HG03095 (cell line): ENCODE results near the gene PHF10.
A peak's percentile ranks its signal among the peaks of the same experiment; 100 is the strongest.

Source experiments
- ATAC-seq: cut with Tn5 transposase; IDR thresholded peaks from one replicate; pipeline ENCODE4 v1.9.1; 2021; ENCODE audit warnings: moderate library complexity; ENCODE audit not compliant: unreplicated experiment

PHF10 gene

DNA sequence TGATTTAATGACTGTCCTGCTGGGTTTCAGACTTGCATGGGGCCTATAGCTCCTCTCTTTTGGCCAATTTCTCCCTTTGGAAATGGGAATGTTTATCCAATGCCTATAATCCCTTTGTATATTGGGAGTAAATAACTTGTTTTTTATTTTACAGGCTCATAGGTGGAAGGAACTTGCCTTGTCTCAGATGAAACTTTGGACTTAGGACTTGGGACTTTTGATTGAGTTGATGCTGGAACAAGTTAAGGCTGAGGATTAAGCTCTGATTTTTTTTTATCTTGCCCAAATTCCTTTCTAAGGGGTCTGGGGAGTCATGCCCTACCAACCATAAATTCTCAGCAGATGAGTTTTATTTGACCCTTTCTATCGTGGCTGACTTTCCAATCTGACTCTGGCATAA is 46.0 kb downstream of the PHF10 start:
- no peak for ATAC-seq

DNA sequence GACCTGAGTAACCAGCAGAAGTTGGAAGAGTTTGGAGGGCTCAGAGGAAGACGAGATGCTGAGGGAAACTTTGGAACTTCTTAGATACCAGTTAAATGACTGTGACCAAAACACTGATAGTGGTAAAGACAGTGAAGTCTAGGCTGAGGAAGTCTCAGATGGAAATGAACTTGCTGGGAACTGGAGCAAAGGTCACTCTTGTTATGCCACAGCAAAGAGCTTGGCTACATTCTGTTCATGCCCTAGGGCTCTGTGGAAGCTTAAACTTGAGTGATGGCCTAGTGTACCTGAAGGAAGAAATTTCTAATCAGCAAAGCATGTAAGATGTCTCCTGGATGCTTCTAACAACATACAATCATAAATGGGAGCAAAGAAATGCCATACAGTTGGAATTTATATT is 47.2 kb downstream of the PHF10 start:
- no peak for ATAC-seq

- ATAC-seq, result no peak
Observed at GRCh38 chr6:169675011-169675410, 49.3 kb downstream of the PHF10 start.

DNA sequence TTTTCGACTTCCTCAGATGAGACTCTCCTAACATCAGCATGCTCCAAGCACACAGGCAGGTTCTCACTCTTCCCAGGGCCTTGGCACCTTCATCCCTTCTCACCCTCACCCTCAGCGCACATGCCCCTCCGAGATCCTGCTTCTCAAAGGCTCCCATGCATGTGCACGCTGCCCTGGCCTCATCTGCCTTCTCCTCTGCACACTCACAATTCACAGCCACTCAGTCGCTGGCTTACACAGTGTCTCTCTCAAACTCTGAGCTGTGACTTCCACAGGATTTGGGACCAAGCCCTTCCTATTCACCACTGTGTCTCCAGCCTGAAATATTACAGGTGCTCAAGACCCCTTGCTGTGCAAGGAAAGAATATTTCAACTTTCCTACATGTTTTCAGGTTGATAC is 52.7 kb downstream of the PHF10 start:
- ATAC-seq, result no peak

- ATAC-seq, result no peak
Observed at GRCh38 chr6:169669889-169670288, 54.4 kb downstream of the PHF10 start.

- ATAC-seq, result no peak
Observed at GRCh38 chr6:169669147-169669546, 55.2 kb downstream of the PHF10 start.

- ATAC-seq, result no peak
Observed at GRCh38 chr6:169668203-169668847, 56.0 kb downstream of the PHF10 start.

DNA sequence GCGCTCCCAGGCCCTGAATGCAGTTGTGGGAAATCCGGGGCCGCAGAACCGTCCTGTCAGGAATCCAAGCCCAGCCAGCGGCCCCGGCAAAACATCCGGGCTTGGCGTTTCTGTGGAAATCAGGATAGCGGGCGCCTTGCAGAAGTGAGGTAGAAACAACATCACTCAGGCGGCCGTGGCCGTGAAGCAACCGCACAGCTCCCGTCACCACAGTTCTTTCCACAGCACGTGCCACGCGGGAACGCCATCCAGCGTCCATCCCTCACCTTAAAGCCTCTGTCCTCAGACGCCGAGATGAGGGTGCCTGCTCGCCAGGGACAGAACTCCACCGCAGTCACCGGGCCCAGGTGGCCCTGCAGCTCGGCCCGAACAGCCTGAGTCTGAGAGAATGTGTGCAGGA is 56.6 kb downstream of the PHF10 start:
- no peak for ATAC-seq

DNA sequence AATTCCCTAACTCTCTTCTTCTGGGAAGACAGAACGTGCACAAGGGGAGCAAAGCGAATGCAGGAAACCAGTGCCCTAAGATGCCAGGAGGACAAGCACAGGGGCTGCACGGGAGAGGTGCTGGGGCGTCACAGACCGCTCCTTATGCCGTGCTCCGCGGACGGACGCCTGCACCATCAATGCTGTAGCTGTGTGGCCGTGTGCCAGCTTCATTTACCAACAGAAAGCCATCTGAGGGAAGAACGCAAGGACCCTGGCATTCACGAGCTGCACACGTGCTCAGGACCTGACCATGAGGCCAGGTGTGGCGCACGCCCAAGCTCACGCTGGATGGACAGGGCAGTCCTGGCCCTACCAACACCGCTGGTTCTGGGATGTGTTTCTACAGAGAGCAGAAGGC is 57.9 kb downstream of the PHF10 start:
- ATAC-seq, result no peak

- no peak for ATAC-seq
Observed at GRCh38 chr6:169665289-169665688, 59.0 kb downstream of the PHF10 start.

DNA sequence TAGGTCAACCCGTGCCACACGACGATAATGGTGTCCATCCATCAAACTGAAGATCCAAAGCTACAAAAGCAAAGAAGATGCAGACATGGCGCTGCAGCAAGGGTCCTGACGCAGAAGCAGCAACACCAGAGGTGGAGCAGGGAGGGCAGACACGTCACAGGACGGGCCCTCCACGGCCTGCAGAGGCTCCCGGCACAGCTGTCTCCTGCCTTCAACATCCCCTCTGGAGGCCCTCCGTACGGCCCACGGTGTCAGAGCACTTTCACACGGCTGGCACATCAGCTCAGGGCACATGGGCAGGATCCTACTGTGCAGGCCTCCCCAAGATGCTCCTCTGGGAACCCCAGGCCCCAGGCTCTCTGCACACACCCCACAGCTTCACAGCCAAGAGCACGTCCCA is 60.1 kb downstream of the PHF10 start:
- no peak for ATAC-seq

- ATAC-seq, result no peak
Observed at GRCh38 chr6:169663468-169663867, 60.8 kb downstream of the PHF10 start.

DNA sequence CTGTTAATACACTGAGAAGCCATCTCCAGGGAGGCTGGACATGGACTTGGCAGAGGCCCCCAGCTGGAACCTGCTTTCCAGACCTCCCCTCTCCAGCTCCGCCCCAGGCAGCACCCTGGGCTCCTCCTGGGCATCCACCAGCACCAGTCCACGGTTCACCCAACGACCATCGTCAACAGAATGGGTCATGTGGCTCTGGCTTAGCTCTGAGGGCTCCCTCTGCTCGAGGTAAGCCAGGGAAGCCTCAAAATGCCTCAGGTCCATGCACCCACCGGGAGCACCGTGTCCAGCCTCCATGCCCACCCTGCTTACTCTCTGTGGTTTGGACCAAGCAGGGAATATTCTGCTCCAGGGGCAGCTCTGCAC is 62.9 kb downstream of the PHF10 start:
- ATAC-seq, result no peak

GRCh38 chr6:169660751-169661390 is 63.4 kb downstream of the PHF10 start:
- no peak for ATAC-seq

GRCh38 chr6:169659820-169660610 is 64.3 kb downstream of the PHF10 start:
- no peak for ATAC-seq

- ATAC-seq, result no peak
Observed at GRCh38 chr6:169657284-169657610, 67.1 kb downstream of the PHF10 start.

- ATAC-seq, result no peak
Observed at GRCh38 chr6:169656546-169657283, 67.6 kb downstream of the PHF10 start.

DNA sequence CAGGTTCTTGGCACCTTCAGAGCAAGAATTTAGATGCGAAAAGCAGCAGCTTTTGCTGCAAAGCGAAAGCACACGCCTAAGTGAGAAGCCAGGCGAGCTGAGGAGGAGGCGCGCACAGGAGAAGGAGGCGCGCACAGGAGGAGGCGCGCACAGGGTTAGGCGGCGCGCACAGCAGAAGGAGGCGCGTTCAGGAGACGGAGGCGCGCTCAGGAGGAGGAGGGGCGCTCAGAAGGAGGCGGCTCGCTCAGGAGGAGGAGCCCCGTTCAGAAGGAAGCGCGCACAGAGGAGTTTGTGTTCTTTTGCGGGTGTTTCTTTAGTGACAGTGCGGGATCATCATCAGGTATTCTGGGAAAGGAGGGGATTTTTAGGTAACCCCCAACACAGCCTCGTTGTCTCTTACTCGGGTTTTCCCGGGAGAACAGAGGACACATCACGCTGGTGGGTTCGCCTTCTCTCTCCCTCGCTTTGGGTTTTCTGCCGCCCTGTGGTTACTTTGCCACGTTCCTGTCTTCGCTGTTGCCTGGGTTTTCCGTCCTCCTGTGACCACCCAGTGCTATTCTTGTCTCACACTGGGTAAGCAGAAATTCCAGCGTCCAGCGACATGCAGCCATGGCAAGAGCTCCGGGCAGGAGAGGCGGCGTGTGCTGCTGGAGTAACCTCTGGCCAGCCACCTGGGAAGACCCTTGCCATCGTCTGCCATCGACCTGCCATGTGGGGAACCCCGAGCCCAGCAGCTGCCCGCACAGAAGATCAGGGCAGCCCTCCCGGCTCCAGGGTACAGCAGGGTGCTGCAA is 69.5 kb downstream of the PHF10 start:
- ATAC-seq, result peak; percentile 97
